ENCODE measurements around the gene KRTAP5-1. TPM values are rescaled to one million over a fixed set of nuclear protein-coding genes. Genes with fewer than 3 reads are reported as not detected.

Gene KRTAP5-1
- total and polyA plus RNA-seq, 10 of the 15 experiments (the other 5 are each of a cell fraction or from before 2014, with no cell fraction given) = not detected

GRCh38 chr11:1561955-1562354, 23.1 kb downstream of the KRTAP5-1 start (continued):
- TF ChIP-seq ZNF687 (IDR thresholded peaks at IDR 0.05) (no peak), IKZF2 (IDR thresholded peaks at IDR 0.05) (no peak), RFX5 (IDR thresholded peaks at IDR 0.05; ENCODE audit: low read depth, low read length) (no peak), SRF (IDR thresholded peaks at IDR 0.05; ENCODE audit: low read depth in 2 of 2, low read length in 2 of 2) (no peak), BCL11A (IDR thresholded peaks at IDR 0.05; ENCODE audit: low read depth, low read length) (no peak), CEBPZ (IDR thresholded peaks at IDR 0.05; ENCODE audit: low read depth, low read length) (no peak)
